Chondrocyte (in vitro differentiated cells): ENCODE results near the gene HEXA. TPM values are rescaled to one million over a fixed set of nuclear protein-coding genes. Genes with fewer than 3 reads are reported as not detected.
"Not testable (repeated sequence)": the region's sequence is repeated elsewhere in the genome, so short reads cannot be mapped to it uniquely, and the experiment has no call there.

ENCODE experiments used
- DNase-seq: peaks from one replicate; pipeline ENCODE4 v3.0.0; 2021; ENCODE audit warnings: mixed read lengths, low spot score
- H3K27ac Mint-ChIP-seq: one replicate; pipeline ENCODE4 v1.8.0; 2021; ENCODE audit warnings: mild to moderate bottlenecking, moderate library complexity, mixed read lengths; ENCODE audit not compliant: unreplicated experiment
- H3K27me3 Mint-ChIP-seq: 2 replicates; pipeline ENCODE4 v1.8.0; 2021; ENCODE audit warnings: low read depth, mixed read lengths
- H3K36me3 Mint-ChIP-seq: 2 replicates; pipeline ENCODE4 v1.8.0; 2021; ENCODE audit warnings: low read depth, mixed read lengths
- H3K4me1 Mint-ChIP-seq: 2 replicates; pipeline ENCODE4 v1.8.0; 2021; ENCODE audit warnings: low read depth, mild to moderate bottlenecking, mixed read lengths
- H3K4me3 Mint-ChIP-seq: one replicate; pipeline ENCODE4 v1.8.0; 2021; ENCODE audit warnings: mild to moderate bottlenecking, moderate library complexity, mixed read lengths; ENCODE audit not compliant: unreplicated experiment
- H3K9me3 Mint-ChIP-seq: 2 replicates; pipeline ENCODE4 v1.8.0; 2021; ENCODE audit warnings: low read depth, mixed read lengths
- CTCF ChIP-seq: fragments of 200-600 bp; sonication (generic); IDR thresholded peaks from 2 replicates; pipeline ENCODE4 v1.5.0; 2021; ENCODE audit warnings: antibody characterized with exemption, mild to moderate bottlenecking, moderate library complexity
- long read RNA-seq: library from polyadenylated mRNA; stranded (forward); transcript quantifications from one replicate; pipeline ENCODE4 v2.0.0, GENCODE V29; 2021
- total RNA-seq: library from RNA; stranded (reverse); gene quantifications from 3 replicates; pipeline ENCODE4 v1.2.1, GENCODE V29; 2021

HEXA gene
- total RNA-seq, result 194 to 221 TPM (median 199 TPM) in 3 replicates
- long read RNA-seq, full-length matches to known transcripts, result 348 of 365 reads
- long read RNA-seq, partial matches to known transcripts, result 4 of 365 reads
- long read RNA-seq, other reads (novel, unspliced or antisense), result 13 of 365 reads

- Mint-ChIP-seq H3K4me3 (peak within 1 kb of the TSS; percentile 83), H3K27ac (peak within 1 kb of the TSS; percentile 98), H3K27me3 (peaks cover 5% of the 10 kb centered on the region), H3K9me3 (no peaks in the 10 kb centered on the region), H3K4me1 (peaks cover 38% of the 10 kb centered on the region), H3K36me3 (no peaks in the 10 kb centered on the region)
- DNase-seq, result peak; percentile 99
- TF ChIP-seq CTCF, result no peak
Measured at GRCh38 chr15:72375846-72376581, at the start of gene HEXA. HEXA (minus strand) TSS chr15:72376014; CDS start chr15:72375972, 42 bp downstream.

GRCh38 chr15:72423256-72423655 is 47.4 kb upstream of the HEXA start:
- Mint-ChIP-seq H3K9me3 (peaks cover 28% of the 10 kb centered on the region), H3K36me3 (peaks cover 8% of the 10 kb centered on the region), H3K27me3 (peaks cover 12% of the 10 kb centered on the region), H3K4me1 (no peaks in the 10 kb centered on the region), H3K4me3 (no peak overlapping the region), H3K27ac (no peak overlapping the region)
- TF ChIP-seq CTCF, result no peak
- no peak for DNase-seq

- no peak for TF ChIP-seq CTCF
- no peak for DNase-seq
- peaks cover 8% of the 10 kb centered on the region for H3K36me3 Mint-ChIP-seq
- H3K4me1 Mint-ChIP-seq, result no peaks in the 10 kb centered on the region
- peaks cover 18% of the 10 kb centered on the region for H3K27me3 Mint-ChIP-seq
- H3K9me3 Mint-ChIP-seq, result peaks cover 17% of the 10 kb centered on the region
- H3K4me3 Mint-ChIP-seq, result no peak overlapping the region
- H3K27ac Mint-ChIP-seq, result no peak overlapping the region
Measured at GRCh38 chr15:72421484-72421883, 45.7 kb upstream of the HEXA start.

GRCh38 chr15:72420576-72420975 is 44.8 kb upstream of the HEXA start:
- peaks cover 8% of the 10 kb centered on the region for H3K36me3 Mint-ChIP-seq
- H3K4me3 Mint-ChIP-seq, result no peak overlapping the region
- H3K27me3 Mint-ChIP-seq, result peaks cover 18% of the 10 kb centered on the region
- DNase-seq, result no peak
- H3K27ac Mint-ChIP-seq, result no peak overlapping the region
- H3K9me3 Mint-ChIP-seq, result peaks cover 14% of the 10 kb centered on the region
- H3K4me1 Mint-ChIP-seq, result no peaks in the 10 kb centered on the region
- TF ChIP-seq CTCF, result no peak

- not testable (repeated sequence) for H3K36me3 Mint-ChIP-seq, H3K27ac Mint-ChIP-seq, DNase-seq, H3K4me1 Mint-ChIP-seq, H3K4me3 Mint-ChIP-seq
- H3K27me3 Mint-ChIP-seq, result peaks cover 18% of the 10 kb centered on the region
- peaks cover 10% of the 10 kb centered on the region for H3K9me3 Mint-ChIP-seq
Measured at GRCh38 chr15:72419768-72420167, 44.0 kb upstream of the HEXA start.

GRCh38 chr15:72415304-72415703 is 39.5 kb upstream of the HEXA start:
- H3K9me3 Mint-ChIP-seq, result peaks cover 6% of the 10 kb centered on the region
- H3K27me3 Mint-ChIP-seq, result peaks cover 21% of the 10 kb centered on the region
- H3K4me1 Mint-ChIP-seq, result no peaks in the 10 kb centered on the region
- TF ChIP-seq CTCF, result no peak
- H3K36me3 Mint-ChIP-seq, result no peaks in the 10 kb centered on the region
- H3K4me3 Mint-ChIP-seq, result no peak overlapping the region
- no peak for DNase-seq
- no peak overlapping the region for H3K27ac Mint-ChIP-seq

GRCh38 chr15:72413337-72413736 is 37.5 kb upstream of the HEXA start:
- H3K9me3 Mint-ChIP-seq, H3K4me3 Mint-ChIP-seq, H3K36me3 Mint-ChIP-seq, H3K27ac Mint-ChIP-seq, H3K4me1 Mint-ChIP-seq, DNase-seq: not testable (repeated sequence)
- H3K27me3 Mint-ChIP-seq, result peaks cover 30% of the 10 kb centered on the region
